ENCODE measurements around the gene ARMC5.

DNA sequence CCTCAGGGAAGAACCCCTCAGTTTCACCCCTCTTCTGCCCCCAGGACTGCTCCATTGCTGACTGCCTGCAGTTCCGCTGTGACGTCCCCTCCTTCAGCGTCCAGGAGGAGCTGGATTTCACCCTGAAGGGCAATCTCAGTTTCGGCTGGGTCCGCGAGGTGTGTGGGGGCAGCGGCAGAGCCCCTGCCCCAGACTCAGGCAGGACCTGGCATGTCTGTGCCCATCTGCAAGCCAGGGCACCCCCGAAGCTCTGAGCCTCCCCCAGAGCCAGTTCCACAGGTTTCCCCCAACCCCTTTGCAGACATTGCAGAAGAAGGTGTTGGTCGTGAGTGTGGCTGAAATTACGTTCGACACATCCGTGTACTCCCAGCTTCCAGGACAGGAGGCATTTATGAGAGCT, 35.5 kb upstream of the ARMC5 start:
- TF ChIP-seq POLR2AphosphoS5 (IDR thresholded peaks at IDR 0.05; ENCODE audit: low read depth, low read length) (no peak), EZH2 (IDR thresholded peaks at IDR 0.05) (no peak), FOSL1 (IDR thresholded peaks at IDR 0.05; ENCODE audit: low read depth) (no peak), JUND (IDR thresholded peaks at IDR 0.05) (no peak)
- TF ChIP-seq, protein P1, sequence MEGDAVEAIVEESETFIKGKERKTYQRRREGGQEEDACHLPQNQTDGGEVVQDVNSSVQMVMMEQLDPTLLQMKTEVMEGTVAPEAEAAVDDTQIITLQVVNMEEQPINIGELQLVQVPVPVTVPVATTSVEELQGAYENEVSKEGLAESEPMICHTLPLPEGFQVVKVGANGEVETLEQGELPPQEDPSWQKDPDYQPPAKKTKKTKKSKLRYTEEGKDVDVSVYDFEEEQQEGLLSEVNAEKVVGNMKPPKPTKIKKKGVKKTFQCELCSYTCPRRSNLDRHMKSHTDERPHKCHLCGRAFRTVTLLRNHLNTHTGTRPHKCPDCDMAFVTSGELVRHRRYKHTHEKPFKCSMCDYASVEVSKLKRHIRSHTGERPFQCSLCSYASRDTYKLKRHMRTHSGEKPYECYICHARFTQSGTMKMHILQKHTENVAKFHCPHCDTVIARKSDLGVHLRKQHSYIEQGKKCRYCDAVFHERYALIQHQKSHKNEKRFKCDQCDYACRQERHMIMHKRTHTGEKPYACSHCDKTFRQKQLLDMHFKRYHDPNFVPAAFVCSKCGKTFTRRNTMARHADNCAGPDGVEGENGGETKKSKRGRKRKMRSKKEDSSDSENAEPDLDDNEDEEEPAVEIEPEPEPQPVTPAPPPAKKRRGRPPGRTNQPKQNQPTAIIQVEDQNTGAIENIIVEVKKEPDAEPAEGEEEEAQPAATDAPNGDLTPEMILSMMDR (IDR thresholded peaks at IDR 0.05 in 2 of 3, conservative IDR thresholded peaks at IDR 0.05 in 1 of 3; ENCODE audit: borderline replicate concordance in 1 of 3, insufficient read depth in 1 of 3, low read depth in 2 of 3, low read length in 2 of 3), result no peak

Data from HCT116 (cell line).